KOPT-K1 (cell line): Measurements from ENCODE around the gene UGT1A7.

Source experiments
- H3K27ac ChIP-seq: fragments of 200-600 bp; sonication (generic); 2 replicates; pipeline ENCODE4 v1.5.1; 2016; ENCODE audit warnings: antibody characterized with exemption, mild to moderate bottlenecking, low read depth, low read length; ENCODE audit not compliant: poor library complexity, severe bottlenecking
- H3K36me3 ChIP-seq: fragments of 200-600 bp; sonication (generic); 2 replicates; pipeline ENCODE4 v1.5.1; 2017; ENCODE audit warnings: antibody characterized with exemption, mild to moderate bottlenecking, low read length, moderate library complexity; ENCODE audit not compliant: insufficient read depth
- H3K9me3 ChIP-seq: fragments of 200-600 bp; sonication (generic); 2 replicates; pipeline ENCODE4 v1.5.1; 2017; ENCODE audit warnings: antibody characterized with exemption, low read length, mild to moderate bottlenecking; ENCODE audit not compliant: insufficient read depth, poor library complexity, severe bottlenecking

UGT1A7 gene

GRCh38 chr2:233756429-233757081, 74.9 kb downstream of the UGT1A7 start:
- Histone ChIP-seq H3K36me3 (no peaks in the 10 kb centered on the region), H3K9me3 (peaks cover 2% of the 10 kb centered on the region), H3K27ac (no peak overlapping the region)

GRCh38 chr2:233758141-233758540, 76.4 kb downstream of the UGT1A7 start:
- Histone ChIP-seq H3K36me3 (no peaks in the 10 kb centered on the region), H3K9me3 (no peaks in the 10 kb centered on the region), H3K27ac (no peak overlapping the region)

DNA sequence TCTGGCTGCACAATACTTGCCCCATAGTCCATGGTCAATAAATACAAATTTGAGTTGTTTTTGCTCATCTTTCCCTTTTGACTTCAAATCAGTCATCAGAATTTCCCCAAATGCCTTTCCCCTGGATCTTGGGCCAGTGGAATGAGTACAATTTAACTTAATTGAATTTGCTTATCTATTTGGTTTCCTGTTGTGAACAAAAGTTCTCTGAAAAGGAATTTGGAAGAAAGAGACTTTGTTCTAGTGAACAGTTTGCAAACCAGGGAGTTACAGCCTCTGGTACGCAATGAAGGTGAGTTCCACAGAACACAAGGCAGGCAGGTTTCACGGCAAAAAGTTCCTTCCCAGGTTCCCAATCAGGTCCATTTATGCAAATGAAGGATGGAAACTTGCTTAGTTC, 77.1 kb downstream of the UGT1A7 start:
- Histone ChIP-seq H3K36me3 (no peaks in the 10 kb centered on the region), H3K27ac (no peak overlapping the region), H3K9me3 (no peaks in the 10 kb centered on the region)

- no peak within 1 kb of the TSS for H3K27ac ChIP-seq
- H3K36me3 ChIP-seq: no peaks in the 10 kb centered on the region
- H3K9me3 ChIP-seq: no peaks in the 10 kb centered on the region
Measured at GRCh38 chr2:233760043-233760442, 78.3 kb downstream of the UGT1A7 start, which contains the start of gene UGT1A1. Gene UGT1A1, plus strand, starts transcription at chr2:233760270. Its CDS starts 18 bp downstream, at chr2:233760288.

GRCh38 chr2:233761040-233761769, 79.5 kb downstream of the UGT1A7 start:
- H3K27ac ChIP-seq: no peak overlapping the region
- no peaks in the 10 kb centered on the region for H3K9me3 ChIP-seq
- no peaks in the 10 kb centered on the region for H3K36me3 ChIP-seq

GRCh38 chr2:233764264-233764663, 82.6 kb downstream of the UGT1A7 start:
- Histone ChIP-seq H3K9me3 (no peaks in the 10 kb centered on the region), H3K27ac (no peak overlapping the region), H3K36me3 (no peaks in the 10 kb centered on the region)

GRCh38 chr2:233764761-233765160, 83.1 kb downstream of the UGT1A7 start:
- no peaks in the 10 kb centered on the region for H3K36me3 ChIP-seq
- no peak overlapping the region for H3K27ac ChIP-seq
- H3K9me3 ChIP-seq: no peaks in the 10 kb centered on the region

DNA sequence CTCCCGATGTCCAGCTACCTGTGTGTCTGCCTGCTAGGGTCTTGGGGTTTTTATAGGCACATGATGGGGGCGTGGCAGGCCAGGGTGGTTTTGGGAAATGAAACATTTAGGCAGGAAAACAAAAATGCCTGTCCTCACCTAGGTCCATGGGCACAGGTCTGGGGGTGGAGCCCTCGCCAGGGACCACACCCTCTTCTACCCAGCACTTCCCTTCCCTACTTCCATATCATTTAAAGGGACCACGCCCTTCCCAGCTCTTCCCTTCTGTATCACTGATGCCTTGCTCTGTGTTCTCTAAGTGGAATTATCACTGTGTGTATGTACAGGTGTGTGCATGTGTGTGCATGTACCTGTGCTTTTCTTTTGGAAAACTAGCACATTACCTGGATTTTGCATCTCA, 84.7 kb downstream of the UGT1A7 start:
- no peak overlapping the region for H3K27ac ChIP-seq
- no peaks in the 10 kb centered on the region for H3K9me3 ChIP-seq
- no peaks in the 10 kb centered on the region for H3K36me3 ChIP-seq

- H3K27ac ChIP-seq: no peak overlapping the region
- H3K36me3 ChIP-seq: no peaks in the 10 kb centered on the region
Measured at GRCh38 chr2:233768076-233768475, 86.4 kb downstream of the UGT1A7 start.

GRCh38 chr2:233769260-233769659, 87.6 kb downstream of the UGT1A7 start:
- Histone ChIP-seq H3K9me3 (no peaks in the 10 kb centered on the region), H3K36me3 (no peaks in the 10 kb centered on the region), H3K27ac (no peak overlapping the region)

More at GRCh38 chr2:233768076-233768475, 86.4 kb downstream of the UGT1A7 start:
- no peaks in the 10 kb centered on the region for H3K9me3 ChIP-seq

DNA sequence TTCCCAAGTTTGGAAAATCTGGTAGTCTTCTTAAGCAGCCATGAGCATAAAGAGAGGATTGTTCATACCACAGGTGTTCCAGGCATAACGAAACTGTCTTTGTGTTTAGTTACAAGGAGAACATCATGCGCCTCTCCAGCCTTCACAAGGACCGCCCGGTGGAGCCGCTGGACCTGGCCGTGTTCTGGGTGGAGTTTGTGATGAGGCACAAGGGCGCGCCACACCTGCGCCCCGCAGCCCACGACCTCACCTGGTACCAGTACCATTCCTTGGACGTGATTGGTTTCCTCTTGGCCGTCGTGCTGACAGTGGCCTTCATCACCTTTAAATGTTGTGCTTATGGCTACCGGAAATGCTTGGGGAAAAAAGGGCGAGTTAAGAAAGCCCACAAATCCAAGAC, 90.5 kb downstream of the UGT1A7 start:
- Histone ChIP-seq H3K36me3 (no peaks in the 10 kb centered on the region), H3K27ac (no peak overlapping the region), H3K9me3 (peaks cover 20% of the 10 kb centered on the region)

DNA sequence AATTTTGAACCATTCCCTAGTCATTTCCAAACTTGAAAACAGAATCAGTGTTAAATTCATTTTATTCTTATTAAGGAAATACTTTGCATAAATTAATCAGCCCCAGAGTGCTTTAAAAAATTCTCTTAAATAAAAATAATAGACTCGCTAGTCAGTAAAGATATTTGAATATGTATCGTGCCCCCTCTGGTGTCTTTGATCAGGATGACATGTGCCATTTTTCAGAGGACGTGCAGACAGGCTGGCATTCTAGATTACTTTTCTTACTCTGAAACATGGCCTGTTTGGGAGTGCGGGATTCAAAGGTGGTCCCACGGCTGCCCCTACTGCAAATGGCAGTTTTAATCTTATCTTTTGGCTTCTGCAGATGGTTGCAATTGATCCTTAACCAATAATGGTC, 90.9 kb downstream of the UGT1A7 start:
- no peak overlapping the region for H3K27ac ChIP-seq
- H3K9me3 ChIP-seq: peaks cover 24% of the 10 kb centered on the region
- H3K36me3 ChIP-seq: no peaks in the 10 kb centered on the region

GRCh38 chr2:233773854-233774253, 92.2 kb downstream of the UGT1A7 start:
- H3K27ac ChIP-seq: no peak overlapping the region
- H3K36me3 ChIP-seq: no peaks in the 10 kb centered on the region
- H3K9me3 ChIP-seq: peaks cover 24% of the 10 kb centered on the region

DNA sequence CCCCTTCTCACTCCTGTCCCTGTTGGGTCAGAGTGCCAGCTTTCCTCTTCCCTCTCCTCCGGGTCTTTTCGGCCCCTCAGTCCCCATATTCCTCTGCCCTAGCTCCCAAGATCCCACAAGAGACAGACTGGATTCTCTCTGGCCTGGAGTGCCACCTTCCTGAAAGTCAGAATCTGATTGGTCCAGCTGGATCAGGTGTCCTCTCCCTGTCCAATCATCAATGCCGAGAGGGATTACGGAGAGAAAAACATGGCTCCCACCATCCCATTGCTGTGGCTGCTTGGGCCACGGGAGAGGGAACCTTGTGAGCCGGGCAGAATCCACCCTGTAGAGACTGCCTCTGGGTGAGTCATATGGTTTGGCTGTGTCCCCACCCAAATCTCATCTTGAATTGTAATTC, 93.7 kb downstream of the UGT1A7 start:
- H3K36me3 ChIP-seq: no peaks in the 10 kb centered on the region
- H3K27ac ChIP-seq: no peak overlapping the region
- H3K9me3 ChIP-seq: peaks cover 24% of the 10 kb centered on the region

GRCh38 chr2:233778030-233778429, 96.3 kb downstream of the UGT1A7 start, which contains the start of gene MROH2A:
Gene MROH2A, plus strand, starts transcription at chr2:233778330. Its CDS starts 1,029 bp downstream, at chr2:233779359.
- Histone ChIP-seq H3K36me3 (no peaks in the 10 kb centered on the region), H3K9me3 (peaks cover 24% of the 10 kb centered on the region), H3K27ac (no peak within 1 kb of the TSS)

DNA sequence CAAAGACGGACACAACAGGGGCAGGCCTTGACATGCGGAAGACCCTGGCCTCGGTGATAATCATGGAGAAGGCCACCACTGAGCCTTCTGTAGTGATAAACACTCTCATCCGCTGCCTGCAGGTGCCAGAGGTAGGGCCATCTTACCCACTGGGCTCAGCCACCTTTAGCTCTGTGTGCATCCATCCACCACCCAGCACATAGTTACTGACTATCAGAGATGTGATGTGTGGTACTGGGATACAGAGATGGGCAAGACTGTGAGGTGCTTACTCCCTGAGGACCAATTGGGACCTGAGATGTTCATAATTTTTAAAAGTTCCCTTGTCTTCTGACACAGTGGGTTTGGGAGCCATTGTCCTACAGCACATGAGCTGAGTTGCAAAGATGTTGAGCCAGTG, 98.0 kb downstream of the UGT1A7 start:
- Histone ChIP-seq H3K36me3 (no peaks in the 10 kb centered on the region), H3K9me3 (peaks cover 29% of the 10 kb centered on the region), H3K27ac (no peak overlapping the region)
